ENCODE results near the gene NHS. TPM values are rescaled to one million over a fixed set of nuclear protein-coding genes. Genes with fewer than 3 reads are reported as not detected.
A peak's percentile ranks its signal among the peaks of the same experiment; 100 is the strongest.

The NHS gene
- total RNA-seq, 1 donor from 2014 or later, result 12.1 TPM

DNA sequence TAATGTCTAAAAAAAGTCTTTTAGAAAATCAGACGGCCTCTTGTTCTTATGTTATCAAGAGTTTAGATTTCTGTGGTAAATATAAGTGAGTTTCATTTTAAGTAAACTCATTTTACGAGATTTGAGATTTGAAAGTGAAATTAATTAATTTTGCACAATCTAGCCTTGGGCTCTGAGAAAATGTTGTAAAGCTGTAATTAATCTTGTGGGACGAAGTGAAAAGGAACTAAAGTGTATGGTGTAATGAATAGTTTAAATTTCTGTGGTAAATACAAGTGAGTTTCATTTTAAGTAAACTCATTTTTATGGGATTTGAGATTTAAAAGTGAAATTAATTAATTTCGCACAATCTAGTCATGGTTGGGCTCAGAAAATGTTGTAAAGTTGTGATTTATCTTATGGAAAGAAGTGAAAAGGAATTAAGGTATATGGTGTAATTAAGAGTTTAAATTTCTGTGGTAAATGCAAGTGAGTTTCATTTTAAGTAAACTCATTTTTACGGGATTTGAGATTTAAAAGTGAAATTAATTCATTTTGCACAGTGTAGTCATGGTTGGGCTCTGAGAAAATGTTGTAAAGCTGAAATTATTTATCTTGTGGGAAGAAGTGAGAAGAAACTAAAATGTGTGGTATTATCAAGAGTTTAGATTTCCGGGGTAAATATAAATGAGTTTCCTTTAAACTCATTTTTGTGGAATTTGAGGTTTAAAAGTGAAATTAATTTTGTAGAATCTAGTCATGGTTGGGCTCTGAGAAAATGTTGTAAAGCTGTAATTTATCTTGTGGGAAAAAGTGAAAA lies 363.9 kb downstream of the NHS start:
- no peak overlapping the region for H3K27ac ChIP-seq
- no peaks in the 10 kb centered on the region for H4K20me1 ChIP-seq (ENCODE audit: low read depth)
- no peaks in the 10 kb centered on the region for H3K36me3 ChIP-seq
- H3K9me3 ChIP-seq (ENCODE audit: low read depth), result peaks cover 4% of the 10 kb centered on the region
- peak overlapping the region; percentile 22 for H3K27ac Mint-ChIP-seq
- peak overlapping the region; percentile 85 for H3K4me3 Mint-ChIP-seq
- peaks cover 25% of the 10 kb centered on the region for H3K27me3 ChIP-seq
- no peak for DNase-seq (ENCODE audit: low spot score)
- peaks cover 16% of the 10 kb centered on the region for H3K4me1 ChIP-seq
- H3K4me3 ChIP-seq, result peak overlapping the region; percentile 52
- H3K9me3 Mint-ChIP-seq, result no peaks in the 10 kb centered on the region
- no peaks in the 10 kb centered on the region for H3K79me2 ChIP-seq (ENCODE audit: low read depth)
- TF ChIP-seq, protein P1, sequence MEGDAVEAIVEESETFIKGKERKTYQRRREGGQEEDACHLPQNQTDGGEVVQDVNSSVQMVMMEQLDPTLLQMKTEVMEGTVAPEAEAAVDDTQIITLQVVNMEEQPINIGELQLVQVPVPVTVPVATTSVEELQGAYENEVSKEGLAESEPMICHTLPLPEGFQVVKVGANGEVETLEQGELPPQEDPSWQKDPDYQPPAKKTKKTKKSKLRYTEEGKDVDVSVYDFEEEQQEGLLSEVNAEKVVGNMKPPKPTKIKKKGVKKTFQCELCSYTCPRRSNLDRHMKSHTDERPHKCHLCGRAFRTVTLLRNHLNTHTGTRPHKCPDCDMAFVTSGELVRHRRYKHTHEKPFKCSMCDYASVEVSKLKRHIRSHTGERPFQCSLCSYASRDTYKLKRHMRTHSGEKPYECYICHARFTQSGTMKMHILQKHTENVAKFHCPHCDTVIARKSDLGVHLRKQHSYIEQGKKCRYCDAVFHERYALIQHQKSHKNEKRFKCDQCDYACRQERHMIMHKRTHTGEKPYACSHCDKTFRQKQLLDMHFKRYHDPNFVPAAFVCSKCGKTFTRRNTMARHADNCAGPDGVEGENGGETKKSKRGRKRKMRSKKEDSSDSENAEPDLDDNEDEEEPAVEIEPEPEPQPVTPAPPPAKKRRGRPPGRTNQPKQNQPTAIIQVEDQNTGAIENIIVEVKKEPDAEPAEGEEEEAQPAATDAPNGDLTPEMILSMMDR (IDR thresholded peaks at IDR 0.05), result no peak
- TF ChIP-seq EZH2 (IDR thresholded peaks at IDR 0.05) (no peak), EZH2phosphoT487 (IDR thresholded peaks at IDR 0.05) (no peak)
- H3K27me3 Mint-ChIP-seq (ENCODE audit: insufficient read depth, low read depth), result no peaks in the 10 kb centered on the region
- peaks cover 29% of the 10 kb centered on the region for H3K4me1 Mint-ChIP-seq
- H2AFZ ChIP-seq (replicated peaks), result no peak overlapping the region
- H3K36me3 Mint-ChIP-seq, result no peaks in the 10 kb centered on the region
- peaks cover 6% of the 10 kb centered on the region for H3F3A ChIP-seq (ENCODE audit: low read depth)
- peak overlapping the region; percentile 88 for H3K4me2 ChIP-seq
- H3K9ac ChIP-seq, result no peak overlapping the region

DNA sequence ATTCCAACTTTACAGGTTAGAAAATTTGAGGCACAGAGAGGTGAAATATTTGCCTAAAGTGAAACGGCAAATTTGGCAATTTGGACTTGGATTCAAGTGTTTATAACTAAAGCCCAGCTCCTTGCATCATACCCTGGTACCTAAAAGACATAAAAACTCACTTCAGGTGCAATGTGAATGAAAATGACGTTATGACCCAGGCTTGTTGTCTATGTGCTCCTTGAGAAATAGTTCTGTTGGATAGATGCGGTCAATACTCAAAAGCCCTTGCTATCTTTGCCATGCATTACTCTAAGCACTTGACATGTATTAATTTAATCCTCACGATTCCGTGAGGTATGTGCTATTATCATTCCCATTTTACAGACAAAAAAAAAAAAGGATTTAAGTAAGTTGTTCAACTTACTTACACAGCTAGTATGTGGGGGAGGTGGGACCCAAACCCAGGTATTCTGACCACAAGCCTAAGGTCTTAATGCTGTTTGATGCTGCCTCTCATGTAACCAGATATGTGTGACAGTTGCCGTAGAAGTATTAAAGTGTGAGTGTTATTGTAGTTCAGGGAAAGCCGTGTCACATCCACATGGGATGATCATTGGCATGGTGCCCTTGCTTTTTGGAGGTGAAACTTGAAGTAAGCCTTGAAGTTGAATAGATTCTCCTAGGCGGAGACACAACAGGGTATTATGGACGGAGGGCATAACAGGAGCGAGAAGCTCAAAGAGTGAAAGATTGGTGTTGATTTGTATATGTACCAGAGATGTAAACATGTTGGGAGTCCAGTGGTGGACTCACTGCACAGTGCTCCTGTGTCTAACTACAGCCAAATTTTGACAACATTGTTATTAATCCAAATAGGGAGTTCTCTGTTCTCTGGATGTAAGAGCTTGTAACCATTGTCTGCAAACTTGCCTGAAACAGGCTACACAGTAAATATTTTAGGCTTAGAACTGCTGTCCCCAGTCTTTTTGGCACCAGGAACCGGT lies 365.4 kb downstream of the NHS start:
- no peak overlapping the region for H3K4me3 ChIP-seq
- Mint-ChIP-seq H3K9me3 (no peaks in the 10 kb centered on the region), H3K4me3 (no peak overlapping the region)

GRCh38 chrX:17741123-17741511 lies 366.1 kb downstream of the NHS start:
- H3K36me3 Mint-ChIP-seq, result no peaks in the 10 kb centered on the region
- H3K4me1 ChIP-seq, result peaks cover 16% of the 10 kb centered on the region
- H3K9me3 Mint-ChIP-seq, result no peaks in the 10 kb centered on the region

More for the DNA sequence above, 365.4 kb downstream of the NHS start:
- Histone ChIP-seq H3K4me1 (peaks cover 16% of the 10 kb centered on the region), H3K4me2 (peak overlapping the region; percentile 40), H3K27me3 (peaks cover 25% of the 10 kb centered on the region), H3K9me3 (ENCODE audit: low read depth) (peaks cover 4% of the 10 kb centered on the region), H3F3A (ENCODE audit: low read depth) (peaks cover 6% of the 10 kb centered on the region), H3K79me2 (ENCODE audit: low read depth) (no peaks in the 10 kb centered on the region), H4K20me1 (ENCODE audit: low read depth) (no peaks in the 10 kb centered on the region), H3K27ac (no peak overlapping the region), H3K9ac (no peak overlapping the region), H2AFZ (replicated peaks) (no peak overlapping the region), H3K36me3 (no peaks in the 10 kb centered on the region)
- H3K4me1 Mint-ChIP-seq, result peaks cover 26% of the 10 kb centered on the region
- H3K27ac Mint-ChIP-seq, result no peak overlapping the region
- no peak for TF ChIP-seq EZH2 (IDR thresholded peaks at IDR 0.05)
- TF ChIP-seq EZH2phosphoT487 (IDR thresholded peaks at IDR 0.05), result no peak
- TF ChIP-seq, protein P1 (IDR thresholded peaks at IDR 0.05), result no peak
- DNase-seq (ENCODE audit: low spot score), result no peak
- no peaks in the 10 kb centered on the region for H3K27me3 Mint-ChIP-seq (ENCODE audit: insufficient read depth, low read depth)
- no peaks in the 10 kb centered on the region for H3K36me3 Mint-ChIP-seq

More at GRCh38 chrX:17741123-17741511, 366.1 kb downstream of the NHS start:
- Histone ChIP-seq H2AFZ (replicated peaks) (no peak overlapping the region), H3K4me3 (no peak overlapping the region), H3K27me3 (peaks cover 25% of the 10 kb centered on the region), H3F3A (ENCODE audit: low read depth) (peaks cover 6% of the 10 kb centered on the region), H3K27ac (no peak overlapping the region), H3K9me3 (ENCODE audit: low read depth) (peaks cover 4% of the 10 kb centered on the region), H3K4me2 (peak overlapping the region; percentile 40), H3K79me2 (ENCODE audit: low read depth) (no peaks in the 10 kb centered on the region), H3K9ac (no peak overlapping the region), H3K36me3 (no peaks in the 10 kb centered on the region), H4K20me1 (ENCODE audit: low read depth) (no peaks in the 10 kb centered on the region)
- Mint-ChIP-seq H3K27ac (no peak overlapping the region), H3K4me3 (no peak overlapping the region), H3K4me1 (peaks cover 24% of the 10 kb centered on the region), H3K27me3 (ENCODE audit: insufficient read depth, low read depth) (no peaks in the 10 kb centered on the region)
- peak; percentile 75 for DNase-seq (ENCODE audit: low spot score)
- no peak for TF ChIP-seq EZH2phosphoT487 (IDR thresholded peaks at IDR 0.05)
- no peak for TF ChIP-seq EZH2 (IDR thresholded peaks at IDR 0.05)
- TF ChIP-seq, protein P1 (IDR thresholded peaks at IDR 0.05), result no peak

Measured in neural progenitor cell (in vitro differentiated cells).